CD4-positive, alpha-beta T cell treated with Interleukin-17A for 4 hours (primary cell): ENCODE data around the gene XRCC4.
"Not testable (repeated sequence)": the region's sequence is repeated elsewhere in the genome, so short reads cannot be mapped to it uniquely, and the experiment has no call there.

Experiments used
- DNase-seq: peaks from one replicate; pipeline ENCODE4 v3.0.0-alpha.2; 2020; ENCODE audit warnings: mixed read lengths

XRCC4 gene

DNA sequence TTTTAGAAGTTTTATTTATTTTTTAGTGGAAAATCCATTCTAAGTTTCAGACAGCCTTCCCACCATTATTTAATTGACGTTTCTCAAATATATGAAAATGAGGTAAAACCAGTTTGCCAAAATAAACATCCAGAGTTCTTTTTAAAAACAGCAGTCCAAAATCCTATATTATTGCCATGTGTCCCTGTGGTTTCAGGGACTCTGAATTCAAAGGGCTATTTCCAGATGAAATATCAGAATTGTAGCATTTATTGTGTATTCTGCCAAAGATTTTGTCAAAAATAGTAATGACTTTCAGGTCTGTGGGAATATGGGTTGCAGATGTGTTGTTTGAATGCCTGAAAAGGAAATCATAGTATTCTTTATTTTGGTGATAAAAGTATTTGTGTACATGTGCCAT lies 41.6 kb downstream of the XRCC4 start:
- no peak for DNase-seq

DNA sequence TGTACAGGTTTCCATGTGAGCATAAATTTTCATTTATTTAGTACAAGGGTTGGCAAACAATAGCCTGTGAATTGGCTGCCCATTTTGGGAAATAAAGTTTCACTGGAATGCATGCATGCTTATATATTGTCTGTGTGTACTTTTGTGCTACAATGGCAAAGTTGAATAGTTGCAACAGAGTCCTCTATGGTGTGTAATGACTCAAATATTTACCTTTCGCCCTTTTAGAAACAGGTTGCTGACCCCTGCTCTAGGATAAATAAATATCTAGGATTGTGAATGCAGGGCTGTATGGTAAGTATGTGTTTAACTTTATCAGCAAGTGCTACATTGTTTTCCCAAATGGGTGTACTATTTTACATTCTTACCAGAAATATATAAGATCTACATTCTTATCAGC lies 47.2 kb downstream of the XRCC4 start:
- DNase-seq = no peak

DNA sequence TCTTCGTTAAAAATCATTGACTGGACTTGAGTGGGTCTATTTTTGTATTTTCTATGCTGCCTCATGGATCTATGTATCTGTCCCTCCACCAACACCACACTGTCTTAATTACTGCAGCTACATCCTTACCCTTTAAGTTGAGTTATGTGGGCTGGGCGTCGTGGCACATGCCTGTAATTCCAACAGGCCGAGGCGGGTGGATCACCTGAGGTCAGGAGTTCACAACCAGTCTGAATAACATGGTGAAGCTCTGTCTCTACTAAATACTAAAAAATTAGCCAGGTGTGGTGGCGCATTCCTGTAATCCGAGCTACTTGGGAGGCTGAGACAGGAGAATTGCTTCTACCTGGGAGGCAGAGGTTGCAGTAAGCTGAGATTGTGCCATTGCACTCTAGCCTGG lies 48.2 kb downstream of the XRCC4 start:
- no peak for DNase-seq

DNA sequence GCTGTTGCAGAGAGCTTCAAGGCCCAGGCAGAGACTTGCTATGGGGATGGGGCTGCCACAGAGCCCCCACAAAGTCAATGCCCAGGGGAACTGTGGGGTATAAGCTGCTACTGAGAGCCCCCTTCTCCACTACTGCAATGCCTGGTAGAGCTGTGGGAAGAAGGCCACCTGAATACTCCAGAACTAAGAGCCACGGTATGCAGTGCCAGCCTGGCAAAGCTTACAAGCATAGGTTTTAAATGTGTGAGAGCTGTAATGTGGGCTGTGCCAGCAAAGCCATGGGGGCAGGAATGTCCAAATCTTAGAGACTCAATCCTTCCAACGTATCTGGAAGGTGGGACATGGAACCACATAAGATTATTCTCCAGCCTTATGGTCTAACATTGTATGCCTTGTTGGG lies 49.2 kb downstream of the XRCC4 start:
- DNase-seq = no peak

DNA sequence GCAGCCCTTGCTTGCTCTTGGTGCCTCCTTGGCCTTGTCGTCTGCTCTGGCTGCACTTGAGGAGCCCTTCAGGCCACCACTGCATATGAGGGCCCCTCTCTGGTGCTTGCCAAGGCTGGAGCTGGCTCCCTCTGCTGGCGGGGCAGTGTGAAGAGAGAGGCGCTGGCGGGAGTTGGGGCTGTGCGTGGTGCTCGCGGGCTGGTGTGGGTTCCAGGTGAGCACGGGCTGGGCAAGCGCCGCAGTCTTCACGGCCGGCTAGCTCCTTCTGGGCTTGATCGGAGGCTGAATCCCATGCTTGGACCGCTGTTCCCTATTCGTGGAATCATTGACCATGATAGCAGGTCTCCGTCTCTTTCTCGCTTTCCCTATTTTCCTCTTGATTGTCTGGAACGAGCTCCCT lies 56.5 kb downstream of the XRCC4 start:
- no peak for DNase-seq

DNA sequence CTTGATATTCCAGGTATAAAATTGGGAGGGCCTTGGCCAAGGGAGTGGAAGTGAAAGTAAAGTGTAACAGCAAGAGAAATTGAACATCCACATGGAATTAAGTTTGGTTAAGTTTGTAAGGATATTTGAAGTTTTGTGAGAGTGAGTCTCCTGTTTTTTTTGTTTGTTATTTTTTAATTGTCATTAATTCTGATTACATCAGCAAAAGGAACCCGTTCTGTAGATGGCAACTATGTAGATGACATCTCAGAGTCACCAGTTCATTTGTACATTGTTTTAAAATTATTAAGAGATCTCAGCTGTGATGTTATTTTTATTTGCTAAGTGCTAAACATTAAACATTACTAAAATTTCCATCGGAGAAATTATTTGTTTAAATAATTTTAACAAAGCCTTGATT lies 65.2 kb downstream of the XRCC4 start:
- no peak for DNase-seq

DNA sequence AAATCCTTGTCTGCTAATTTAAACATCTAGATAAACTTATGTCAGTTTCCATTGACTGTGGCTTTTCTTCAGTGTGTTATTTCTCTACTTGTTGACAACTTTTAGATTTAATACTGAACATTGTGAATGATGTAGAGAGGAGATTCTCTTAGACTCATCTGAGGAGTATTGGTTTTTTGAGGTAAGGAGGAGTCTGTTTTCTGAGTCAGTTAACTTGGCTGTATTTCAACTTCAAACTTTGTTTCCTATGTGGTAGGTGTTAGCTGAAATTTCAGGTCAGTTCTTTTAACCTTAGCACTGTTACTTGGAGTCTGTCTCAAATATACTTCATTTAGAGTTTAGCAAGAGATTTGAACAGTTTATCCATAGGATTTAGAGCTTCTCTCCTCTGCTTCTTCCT lies 67.9 kb downstream of the XRCC4 start:
- DNase-seq = no peak

DNA sequence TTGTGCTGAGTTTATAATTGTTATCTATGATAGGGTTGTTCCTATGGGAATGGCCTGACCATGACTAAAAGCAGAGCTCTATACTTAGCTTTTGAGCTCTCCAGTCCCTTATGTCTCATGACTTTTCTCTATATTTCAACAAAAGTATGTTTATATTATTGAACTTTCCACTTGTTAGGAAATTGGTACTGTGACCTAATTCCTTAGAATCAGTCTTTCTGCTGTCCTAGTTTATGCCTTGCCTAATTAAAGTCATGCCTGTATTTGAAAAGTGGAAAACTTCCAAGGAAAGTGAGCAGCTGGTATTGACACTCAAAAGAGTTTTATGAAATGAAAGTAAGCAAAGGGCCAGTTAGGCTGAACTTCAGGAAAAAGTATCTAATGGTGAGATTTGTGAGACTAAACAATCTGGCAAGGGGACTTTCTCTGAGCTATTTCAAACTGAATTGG lies 68.6 kb downstream of the XRCC4 start:
- DNase-seq = no peak

DNA sequence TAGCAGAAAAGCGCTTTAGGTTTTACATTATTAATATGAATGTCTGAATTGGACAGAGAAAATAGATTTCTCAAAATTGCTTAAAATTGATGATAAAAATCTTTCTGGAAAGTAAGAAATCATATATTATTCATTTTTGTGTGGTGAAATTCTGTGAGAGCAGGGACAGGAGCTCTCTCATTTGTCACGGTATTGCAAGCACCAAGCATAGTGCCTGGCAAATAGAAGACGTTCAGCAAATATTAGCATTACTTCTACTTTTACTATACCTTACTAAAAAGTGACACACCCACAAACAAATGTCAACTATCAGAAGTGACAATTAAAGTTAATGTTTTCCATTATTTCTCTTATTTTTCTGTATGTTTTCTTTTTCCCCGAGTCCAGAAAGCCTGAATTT lies 69.1 kb downstream of the XRCC4 start:
- no peak for DNase-seq

DNA sequence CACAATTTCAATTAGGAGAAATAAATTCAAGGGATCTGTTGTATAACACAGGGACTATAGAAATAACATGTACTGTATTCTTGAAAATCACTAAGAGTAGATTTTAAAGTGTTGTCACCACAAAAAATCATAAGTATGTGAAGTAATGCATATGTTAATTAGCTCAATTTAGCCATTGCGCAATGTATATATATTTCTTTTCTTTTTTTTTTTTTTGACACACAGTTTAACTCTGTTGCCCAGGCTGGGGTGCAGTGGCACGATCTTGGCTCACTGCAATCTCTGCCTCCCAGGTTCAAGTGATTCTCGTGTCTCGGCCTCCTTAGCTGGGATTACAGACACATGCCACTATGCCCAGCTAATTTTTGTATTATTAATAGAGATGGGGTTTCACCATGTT lies 70.2 kb downstream of the XRCC4 start:
- no peak for DNase-seq

DNA sequence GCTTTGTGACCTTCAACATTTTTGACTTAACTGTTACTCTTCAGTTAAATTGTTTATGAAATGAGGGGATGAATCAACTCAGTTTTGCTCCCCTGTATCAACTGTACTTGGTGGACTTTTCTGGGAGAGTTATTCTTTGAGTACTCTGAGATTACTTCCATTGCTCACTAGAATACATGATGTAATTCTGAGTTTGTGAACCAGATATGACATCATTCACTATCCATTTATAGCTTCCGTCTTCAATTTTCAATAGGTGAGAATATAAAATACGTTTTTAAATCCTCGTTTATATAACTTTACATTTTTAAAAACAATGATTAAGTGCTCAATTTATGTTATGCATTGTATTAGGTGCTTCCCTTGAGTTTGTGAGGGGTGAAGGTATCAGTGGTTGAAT lies 71.0 kb downstream of the XRCC4 start:
- DNase-seq = no peak

DNA sequence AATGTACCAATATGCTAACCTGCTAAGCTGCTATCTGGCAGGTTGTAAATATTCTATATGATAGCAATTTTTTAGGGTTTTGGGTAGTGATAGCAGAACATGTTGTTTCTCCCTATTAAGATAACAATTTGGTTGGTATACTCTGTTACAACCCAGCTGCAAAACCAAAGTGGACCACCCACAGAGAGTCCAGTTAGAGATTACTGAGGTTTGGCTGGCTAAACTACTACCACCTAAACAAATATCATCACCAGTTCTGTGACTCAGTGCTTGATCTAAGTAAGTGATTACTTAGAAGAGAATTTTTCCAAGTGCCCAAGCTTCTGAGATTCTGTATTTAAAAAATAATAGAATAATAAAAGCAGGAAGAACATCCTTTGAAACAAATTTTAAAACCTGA lies 72.3 kb downstream of the XRCC4 start:
- no peak for DNase-seq

DNA sequence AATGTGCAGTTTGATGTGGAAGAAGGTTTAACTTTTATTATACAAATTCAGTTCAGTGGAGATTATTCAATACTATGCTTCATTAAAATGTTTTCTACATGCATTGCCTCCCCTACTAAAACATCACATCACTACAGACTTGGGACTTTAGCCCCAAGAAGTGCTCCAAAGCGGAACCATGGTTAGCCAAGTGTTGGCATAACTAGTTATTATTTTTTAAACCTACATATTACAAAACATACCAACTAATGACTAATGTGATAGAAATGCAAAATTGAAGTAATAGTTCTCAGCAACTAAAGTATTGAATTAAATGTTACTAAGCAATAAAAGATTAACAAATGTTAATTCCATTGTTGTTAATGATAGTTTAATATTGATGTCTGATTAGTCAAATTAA lies 74.5 kb downstream of the XRCC4 start:
- DNase-seq = no peak

DNA sequence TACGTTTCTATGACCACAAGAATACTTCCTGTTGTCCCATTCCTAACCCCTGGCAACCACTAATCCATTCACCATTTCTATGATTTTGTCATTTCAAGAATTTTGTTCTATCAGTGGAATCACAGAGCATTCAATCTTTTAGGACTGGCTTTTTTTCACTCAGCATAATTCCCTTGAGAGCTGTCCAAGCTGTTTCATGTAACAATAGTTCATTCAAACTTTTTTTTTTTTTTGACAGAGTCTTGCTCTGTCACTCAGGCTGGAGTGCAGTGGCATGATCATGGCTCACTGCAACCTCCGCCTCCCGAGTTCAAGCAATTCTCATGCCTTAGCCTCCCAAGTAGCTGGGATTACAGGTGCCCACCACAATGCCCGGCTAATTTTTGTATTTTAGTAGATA lies 75.6 kb downstream of the XRCC4 start:
- not testable (repeated sequence) for DNase-seq

DNA sequence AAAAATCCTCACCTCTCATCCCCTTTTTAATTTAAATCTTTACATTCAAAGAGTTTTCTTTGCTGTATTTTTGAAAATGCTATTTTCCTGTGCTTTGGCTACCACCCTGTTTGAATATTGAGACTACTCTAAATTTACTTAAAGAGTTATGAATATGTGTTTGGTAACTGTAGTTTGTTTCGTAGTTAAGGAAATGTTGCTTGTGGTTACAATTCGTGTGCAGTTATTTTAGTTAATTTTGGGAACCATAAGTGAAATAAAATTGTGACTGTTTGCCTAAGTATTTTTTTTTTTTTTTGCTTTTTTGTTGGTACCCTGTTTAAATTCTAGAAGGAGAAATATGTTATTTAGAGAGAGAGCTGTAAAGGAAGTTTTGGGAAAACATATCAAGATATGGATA lies 78.7 kb downstream of the XRCC4 start:
- no peak for DNase-seq

DNA sequence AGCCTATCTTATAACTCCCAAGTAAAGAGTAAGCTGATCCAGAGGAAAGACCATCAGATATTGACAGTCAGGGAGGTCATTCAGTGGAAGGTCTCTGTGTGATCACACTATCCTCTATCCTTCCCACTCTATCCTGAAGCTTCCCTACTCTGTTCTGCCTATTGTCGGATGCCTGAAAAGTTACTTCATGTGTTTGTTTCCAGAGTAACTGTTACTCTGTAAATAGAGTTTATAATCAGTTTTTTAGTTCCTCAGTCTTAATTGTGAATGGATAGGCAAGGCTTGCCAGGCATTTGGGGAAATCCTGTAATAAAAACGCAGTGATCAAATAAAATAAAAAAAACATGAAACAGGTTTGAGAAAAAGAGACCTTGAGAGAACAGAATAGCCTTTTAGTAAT lies 79.8 kb downstream of the XRCC4 start:
- DNase-seq = no peak

DNA sequence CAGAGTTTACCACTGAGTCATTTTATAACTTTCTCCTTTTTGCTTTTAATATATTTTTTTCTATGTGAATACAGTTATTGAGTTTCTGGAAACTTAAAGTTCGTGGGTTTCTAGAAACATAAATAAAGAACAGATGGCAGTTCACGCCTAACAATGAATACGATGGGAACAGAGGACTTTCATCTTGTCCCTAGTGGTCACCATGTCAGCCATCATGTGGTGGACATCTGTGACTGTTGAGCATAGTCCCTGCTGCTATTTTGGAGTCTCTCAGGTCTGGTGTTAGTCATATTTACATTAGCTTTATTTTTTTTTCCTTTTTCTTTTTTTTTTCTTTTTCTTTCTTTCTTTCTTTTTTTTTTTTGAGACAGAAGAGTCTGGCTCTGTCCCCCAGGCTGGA lies 85.3 kb downstream of the XRCC4 start:
- no peak for DNase-seq

DNA sequence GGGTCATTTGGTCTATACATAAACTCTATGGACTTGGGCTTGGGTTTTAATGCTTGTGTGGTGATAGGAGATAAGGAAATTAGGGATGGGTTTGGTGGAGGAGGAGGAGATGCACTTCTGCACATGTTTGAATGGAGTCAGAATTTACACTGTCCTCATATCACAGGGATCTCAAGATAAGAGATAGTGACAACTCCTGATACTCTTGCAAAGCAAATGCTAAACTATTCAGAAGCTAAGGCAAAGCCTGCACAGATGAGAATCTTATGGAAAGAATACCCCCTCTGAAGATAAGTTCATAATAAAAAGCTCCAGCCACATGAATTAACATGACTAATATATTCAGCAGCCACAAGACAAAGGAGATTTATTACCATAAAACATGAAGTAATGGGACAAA lies 90.2 kb downstream of the XRCC4 start:
- DNase-seq = no peak

DNA sequence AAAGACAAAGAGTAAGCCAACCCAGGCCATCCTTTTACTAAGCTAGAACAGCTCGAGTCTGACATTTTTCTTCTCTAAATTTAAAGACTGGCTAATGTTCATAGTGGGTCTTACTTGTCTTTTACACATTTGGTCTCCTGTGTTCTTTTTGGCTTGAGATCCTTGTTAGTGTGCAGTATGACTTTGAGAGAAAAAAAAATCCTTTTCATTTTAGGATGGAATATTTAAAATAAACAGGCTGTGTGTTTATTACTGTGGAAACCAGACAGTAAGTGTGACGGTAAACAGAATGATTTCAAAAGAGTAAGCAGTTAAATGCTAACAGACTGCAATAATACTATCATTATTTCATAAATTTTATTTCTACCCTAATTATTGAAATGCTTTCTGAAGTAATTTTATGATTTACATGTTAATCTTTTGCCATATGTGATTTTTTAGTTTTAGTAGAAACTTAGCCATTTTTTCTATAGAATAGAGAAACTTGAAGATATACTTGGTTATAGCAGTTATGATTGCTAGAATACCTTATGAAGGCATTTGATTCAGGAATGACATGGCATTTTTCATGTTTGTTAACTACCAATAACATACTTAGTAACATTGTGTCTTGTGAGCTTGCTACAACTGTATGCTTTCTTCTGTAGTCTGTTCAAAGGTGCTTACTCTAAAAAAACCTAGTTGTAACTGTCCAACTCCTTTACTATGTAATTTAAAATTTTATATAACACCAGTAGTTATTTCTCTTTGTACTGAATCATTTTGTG lies 92.4 kb downstream of the XRCC4 start:
- DNase-seq = no peak

DNA sequence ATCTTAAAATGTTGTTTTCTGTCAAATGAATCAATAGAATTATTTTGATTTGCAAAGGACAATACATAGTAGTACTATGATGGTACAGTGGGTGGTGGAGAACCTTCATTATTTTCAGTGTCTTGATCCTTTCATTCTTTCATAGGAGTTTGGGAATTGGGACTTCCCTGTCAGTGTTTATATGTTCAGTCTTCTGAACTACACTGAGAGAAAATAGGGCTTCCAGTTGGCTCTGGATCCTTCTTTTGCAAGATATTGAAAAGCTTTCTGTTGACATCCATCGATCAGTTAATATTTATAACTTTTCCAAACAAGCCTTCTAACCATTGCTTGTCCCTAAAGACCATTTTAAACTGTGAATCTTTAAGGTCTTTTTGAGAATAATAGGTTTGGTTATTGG lies 94.7 kb downstream of the XRCC4 start:
- no peak for DNase-seq

DNA sequence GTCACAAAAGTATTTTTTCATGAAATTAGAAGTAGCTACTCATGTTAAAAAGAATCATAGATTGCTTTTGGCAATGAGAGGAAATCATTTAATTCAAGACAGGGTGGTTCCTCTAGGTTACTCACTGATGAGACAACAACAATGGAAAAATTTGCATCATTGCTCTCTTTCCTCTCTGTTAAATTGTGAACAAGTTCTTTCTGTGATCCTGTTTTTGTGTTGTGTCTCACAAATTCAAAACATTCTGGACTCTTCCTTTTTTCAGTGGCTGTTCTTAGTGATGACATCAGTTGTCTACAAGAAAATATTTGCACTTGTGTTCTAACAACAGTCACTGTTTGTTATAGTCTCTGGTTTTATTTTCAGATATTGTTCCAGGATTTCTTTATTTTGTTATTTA lies 95.3 kb downstream of the XRCC4 start:
- DNase-seq = no peak

DNA sequence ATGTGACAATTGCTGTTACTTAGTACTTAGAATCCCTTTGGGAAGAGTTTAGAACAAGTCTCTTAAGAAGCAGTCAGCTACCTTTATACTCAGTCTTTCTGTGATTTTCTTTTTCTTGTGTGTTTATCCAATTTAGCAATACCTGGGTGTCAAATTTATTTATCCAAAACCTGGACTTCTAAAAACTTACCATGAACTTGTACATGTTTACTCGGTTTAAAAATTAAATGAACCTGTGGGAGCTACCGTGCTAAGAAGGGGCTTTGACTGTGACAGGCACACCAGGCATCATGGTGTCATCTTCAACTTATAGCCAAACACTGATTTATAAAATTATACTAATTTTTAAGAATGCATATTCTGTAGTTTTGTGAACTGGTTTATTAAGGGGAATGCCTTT lies 96.5 kb downstream of the XRCC4 start:
- DNase-seq = no peak

DNA sequence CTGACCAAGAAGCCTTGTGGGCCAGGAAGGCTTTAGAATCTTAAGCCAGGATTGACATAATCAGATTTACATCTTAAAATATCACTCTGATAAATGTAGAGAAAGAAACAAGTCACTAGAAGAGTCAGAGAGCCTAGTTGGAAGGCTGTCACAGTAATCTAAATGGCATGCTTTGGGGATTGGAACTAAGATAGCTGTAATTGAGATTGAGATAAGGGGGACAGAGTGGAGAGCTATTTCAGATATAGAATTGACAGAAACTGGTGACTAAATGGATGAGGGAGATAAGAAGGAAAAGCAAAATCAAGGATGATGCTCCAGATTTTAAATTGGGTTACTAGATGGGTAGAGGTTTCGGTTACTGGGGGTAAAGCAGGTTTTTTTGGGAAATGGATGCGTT lies 100.5 kb downstream of the XRCC4 start:
- no peak for DNase-seq

DNA sequence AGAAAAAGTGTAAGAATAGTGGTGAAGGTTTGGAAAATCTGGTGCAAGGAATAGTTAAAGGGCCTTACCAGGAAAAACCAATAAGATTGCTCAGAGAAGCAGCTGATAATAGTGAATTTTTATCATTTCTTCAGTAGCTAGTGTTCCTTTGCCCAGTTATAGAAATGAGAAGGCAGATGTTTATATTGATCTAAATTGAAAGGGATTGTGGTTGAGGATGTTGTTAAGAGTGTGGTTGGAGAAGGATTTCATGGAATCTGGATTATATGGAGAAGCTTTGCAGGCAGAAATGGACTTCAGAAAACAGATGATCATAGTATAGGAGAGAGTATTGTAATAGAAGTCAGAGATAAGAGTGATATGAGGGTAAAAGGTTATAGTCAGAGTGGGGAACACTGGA lies 102.6 kb downstream of the XRCC4 start:
- DNase-seq = no peak

DNA sequence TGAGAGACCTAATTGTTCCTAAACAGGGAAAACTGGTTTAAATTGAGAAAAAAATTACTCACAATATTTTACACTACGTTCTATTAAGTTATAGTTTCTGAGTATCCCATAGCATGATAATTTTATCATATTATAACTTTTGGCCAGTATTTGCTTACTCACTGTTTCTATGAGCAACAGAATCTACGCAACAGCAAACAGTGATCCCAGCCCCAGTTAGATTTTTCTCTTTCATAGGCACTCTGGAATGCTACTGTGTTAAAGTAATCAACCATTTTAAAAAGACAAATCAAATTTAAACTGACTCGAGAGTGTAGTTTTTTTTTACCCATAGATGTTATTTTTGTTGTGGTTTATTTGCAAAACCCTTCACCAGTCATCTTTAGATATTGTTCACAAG lies 107.2 kb downstream of the XRCC4 start:
- DNase-seq = no peak

DNA sequence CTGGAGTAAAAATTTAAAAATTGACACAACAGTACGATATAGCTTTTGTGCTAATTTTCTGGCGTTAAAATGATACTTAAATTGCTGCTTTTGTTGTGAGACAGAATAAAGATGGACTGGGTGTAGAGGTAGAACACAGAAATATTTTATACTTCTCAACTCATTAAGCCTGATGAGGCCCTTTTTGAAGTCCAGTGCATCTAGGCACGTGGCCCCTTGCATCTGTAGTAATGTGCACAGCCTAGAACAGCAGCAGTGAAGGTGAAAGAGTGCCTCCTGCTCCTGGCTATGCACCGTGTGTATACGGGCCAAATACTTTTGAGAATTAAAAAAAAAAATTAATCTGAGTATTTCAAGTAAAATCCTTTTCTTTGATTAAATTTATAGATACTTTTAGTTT lies 115.6 kb downstream of the XRCC4 start:
- no peak for DNase-seq
